Measurements from ENCODE around the gene KCTD5.
"Not testable (repeated sequence)": the region's sequence is repeated elsewhere in the genome, so short reads cannot be mapped to it uniquely, and the experiment has no call there.

KCTD5 gene

DNA sequence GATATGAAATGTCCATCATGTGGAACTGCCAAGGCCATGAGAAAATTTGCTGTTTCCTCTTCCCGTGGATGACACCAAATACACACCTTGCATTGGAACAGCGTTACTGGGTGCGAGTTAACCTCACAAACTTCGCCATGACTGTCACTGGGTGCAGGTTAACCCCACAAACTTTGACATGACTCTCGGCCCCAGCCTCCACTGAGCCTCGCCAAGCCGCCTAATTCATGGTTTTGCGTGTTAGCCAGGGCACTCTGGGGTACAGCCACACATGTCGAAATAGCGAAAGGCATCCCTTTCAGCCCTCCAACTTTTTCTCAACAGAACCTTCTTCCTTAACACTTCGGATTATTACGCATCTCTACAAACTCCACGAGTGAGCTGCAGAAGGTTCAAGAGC lies 10.6 kb upstream of the KCTD5 start:
- CTCF ChIA-PET = no interaction called here
- POLR2A ChIA-PET = no interaction called here
- H3K4me3 ChIP-seq (ENCODE audit: low read depth, low read length) = peak overlapping the region; percentile 36
- no peak for DNase-seq (ENCODE audit: low read depth, low spot score)
- TF ChIP-seq, protein P1, sequence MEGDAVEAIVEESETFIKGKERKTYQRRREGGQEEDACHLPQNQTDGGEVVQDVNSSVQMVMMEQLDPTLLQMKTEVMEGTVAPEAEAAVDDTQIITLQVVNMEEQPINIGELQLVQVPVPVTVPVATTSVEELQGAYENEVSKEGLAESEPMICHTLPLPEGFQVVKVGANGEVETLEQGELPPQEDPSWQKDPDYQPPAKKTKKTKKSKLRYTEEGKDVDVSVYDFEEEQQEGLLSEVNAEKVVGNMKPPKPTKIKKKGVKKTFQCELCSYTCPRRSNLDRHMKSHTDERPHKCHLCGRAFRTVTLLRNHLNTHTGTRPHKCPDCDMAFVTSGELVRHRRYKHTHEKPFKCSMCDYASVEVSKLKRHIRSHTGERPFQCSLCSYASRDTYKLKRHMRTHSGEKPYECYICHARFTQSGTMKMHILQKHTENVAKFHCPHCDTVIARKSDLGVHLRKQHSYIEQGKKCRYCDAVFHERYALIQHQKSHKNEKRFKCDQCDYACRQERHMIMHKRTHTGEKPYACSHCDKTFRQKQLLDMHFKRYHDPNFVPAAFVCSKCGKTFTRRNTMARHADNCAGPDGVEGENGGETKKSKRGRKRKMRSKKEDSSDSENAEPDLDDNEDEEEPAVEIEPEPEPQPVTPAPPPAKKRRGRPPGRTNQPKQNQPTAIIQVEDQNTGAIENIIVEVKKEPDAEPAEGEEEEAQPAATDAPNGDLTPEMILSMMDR (IDR thresholded peaks at IDR 0.05; ENCODE audit: insufficient read depth, low read length, missing control alignments) = no peak

DNA sequence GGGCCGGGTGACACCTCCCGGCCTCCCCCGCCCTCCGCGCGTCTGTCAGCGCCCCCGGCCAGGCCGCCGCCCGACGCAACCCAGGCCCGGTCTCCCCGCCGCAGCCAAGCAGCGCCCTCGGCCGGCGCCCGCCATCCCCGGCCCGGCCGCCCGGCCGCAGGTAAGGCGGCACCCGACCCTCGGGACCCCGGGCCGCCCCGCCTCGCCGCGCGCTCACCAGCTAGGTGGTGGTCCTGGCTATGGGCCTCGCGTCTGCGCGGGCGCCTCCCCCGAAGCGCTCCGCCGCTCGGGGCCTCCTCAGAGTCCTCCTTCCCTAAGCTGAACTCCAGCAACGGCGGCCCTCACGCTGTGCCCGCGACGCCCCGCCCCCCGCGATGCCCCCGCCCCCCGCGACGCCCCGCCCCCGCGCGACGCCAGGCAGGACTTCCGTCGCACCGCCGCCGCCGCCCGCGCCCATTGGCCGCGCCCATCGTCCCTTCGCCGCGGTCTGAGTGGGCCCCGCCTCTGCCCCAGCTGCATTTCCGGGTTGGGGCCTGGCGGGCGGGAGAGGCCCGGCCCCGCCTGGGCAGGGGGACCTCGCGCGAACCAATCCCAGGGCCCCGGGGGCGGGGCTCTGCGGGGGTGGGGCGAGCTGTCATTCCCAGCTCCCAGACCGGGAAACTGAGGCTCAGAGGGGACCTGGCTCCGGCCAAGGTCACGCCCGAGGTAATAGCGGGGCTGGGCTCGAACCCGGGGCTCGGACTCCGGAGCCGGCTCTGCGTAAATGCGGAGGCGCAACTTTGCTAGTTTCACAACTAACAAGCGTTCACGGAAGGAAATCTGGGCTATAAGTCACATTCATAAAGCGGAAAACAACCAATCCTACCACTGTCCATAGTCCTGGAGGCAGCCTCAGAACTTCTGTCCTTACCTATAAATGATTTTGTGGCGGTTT lies 9.0 kb upstream of the KCTD5 start:
- CTCF ChIA-PET = interaction anchor here (0.7 to 0.8 kb wide), 2 partner anchors 11 to 254 kb away, joined by 3 read pairs; no protein-coding TSS in a partner anchor
- TF ChIP-seq, protein P1 (IDR thresholded peaks at IDR 0.05; ENCODE audit: insufficient read depth, low read length, missing control alignments) = no peak
- POLR2A ChIA-PET = interaction anchor here (1.4 kb wide), 1 partner anchor 9 kb away, joined by 15 read pairs; the partner anchor contains the start of gene KCTD5
- peak; percentile 21 for DNase-seq (ENCODE audit: low read depth, low spot score)
- peak overlapping the region; percentile 62 for H3K4me3 ChIP-seq (ENCODE audit: low read depth, low read length)

DNA sequence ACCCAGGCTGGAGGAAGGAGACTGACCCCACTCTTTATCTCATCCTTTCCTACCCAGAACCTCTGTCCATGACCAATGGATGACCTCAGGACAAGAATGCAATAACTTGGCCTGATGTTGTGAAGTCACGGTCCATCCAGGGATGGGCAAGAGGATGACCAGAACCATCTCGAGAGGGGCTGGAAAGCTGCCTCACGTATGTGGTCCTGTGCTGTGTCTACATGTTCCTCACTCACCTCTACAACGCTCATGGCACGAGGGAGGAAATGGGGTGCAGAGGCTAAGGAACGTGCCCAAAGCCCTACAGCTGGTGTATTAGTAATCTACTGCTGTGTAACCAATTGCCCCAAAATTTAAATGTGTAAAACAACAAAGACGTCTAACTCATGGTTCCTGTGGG lies 7.3 kb upstream of the KCTD5 start:
- TF ChIP-seq, protein P1 (IDR thresholded peaks at IDR 0.05; ENCODE audit: insufficient read depth, low read length, missing control alignments) = no peak
- no peak for DNase-seq (ENCODE audit: low read depth, low spot score)
- H3K4me3 ChIP-seq (ENCODE audit: low read depth, low read length) = no peak overlapping the region
- ChIA-PET POLR2A (no interaction called here), CTCF (interaction anchor here (0.5 kb wide), 1 partner anchor 1731 kb away, joined by 4 read pairs; no protein-coding TSS in a partner anchor)

DNA sequence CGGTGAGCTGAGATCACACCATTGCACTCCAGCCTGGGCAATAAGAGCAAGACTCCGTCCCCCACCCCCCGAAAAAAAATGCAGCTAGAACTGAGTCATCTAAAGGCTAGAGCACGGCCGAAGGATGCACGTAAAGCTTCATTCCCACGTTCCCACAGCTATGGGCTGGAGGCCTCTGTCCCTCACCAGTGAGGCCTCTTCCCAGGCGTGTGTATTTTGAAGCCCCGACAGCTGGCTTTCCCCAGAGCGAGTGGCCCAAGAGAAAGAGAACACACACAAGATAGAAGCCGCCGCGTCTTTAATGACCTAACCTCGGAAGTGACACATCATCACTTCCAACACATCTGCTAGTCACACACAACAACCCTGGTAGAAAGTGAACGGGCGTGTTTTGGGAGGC lies 6.6 kb upstream of the KCTD5 start:
- TF ChIP-seq, protein P1 (IDR thresholded peaks at IDR 0.05; ENCODE audit: insufficient read depth, low read length, missing control alignments) = no peak
- DNase-seq (ENCODE audit: low read depth, low spot score) = no peak
- ChIA-PET POLR2A (no interaction called here), CTCF (interaction anchor here (0.5 kb wide), 1 partner anchor 1730 kb away, joined by 4 read pairs; no protein-coding TSS in a partner anchor)
- no peak overlapping the region for H3K4me3 ChIP-seq (ENCODE audit: low read depth, low read length)

DNA sequence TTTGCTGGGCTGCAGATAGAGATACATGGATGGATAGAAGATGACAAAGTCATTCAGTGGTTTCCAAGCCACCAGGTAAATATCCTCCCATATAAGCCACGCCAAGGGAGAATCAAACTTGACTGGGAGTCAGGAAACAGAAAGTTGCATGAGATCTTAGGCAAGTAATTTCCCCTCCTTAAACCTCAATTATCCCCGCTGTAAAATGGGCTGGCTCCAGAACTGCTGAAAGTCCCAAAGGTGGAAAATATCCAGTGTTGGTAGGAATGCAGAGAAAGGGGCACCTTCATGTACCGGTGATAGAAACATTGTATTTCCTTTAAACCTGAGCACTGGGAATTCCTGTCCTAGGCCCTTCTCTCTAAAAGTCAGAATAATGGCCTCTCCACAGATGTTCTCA lies 5.4 kb upstream of the KCTD5 start:
- CTCF ChIA-PET, POLR2A ChIA-PET: not testable (repeated sequence)

DNA sequence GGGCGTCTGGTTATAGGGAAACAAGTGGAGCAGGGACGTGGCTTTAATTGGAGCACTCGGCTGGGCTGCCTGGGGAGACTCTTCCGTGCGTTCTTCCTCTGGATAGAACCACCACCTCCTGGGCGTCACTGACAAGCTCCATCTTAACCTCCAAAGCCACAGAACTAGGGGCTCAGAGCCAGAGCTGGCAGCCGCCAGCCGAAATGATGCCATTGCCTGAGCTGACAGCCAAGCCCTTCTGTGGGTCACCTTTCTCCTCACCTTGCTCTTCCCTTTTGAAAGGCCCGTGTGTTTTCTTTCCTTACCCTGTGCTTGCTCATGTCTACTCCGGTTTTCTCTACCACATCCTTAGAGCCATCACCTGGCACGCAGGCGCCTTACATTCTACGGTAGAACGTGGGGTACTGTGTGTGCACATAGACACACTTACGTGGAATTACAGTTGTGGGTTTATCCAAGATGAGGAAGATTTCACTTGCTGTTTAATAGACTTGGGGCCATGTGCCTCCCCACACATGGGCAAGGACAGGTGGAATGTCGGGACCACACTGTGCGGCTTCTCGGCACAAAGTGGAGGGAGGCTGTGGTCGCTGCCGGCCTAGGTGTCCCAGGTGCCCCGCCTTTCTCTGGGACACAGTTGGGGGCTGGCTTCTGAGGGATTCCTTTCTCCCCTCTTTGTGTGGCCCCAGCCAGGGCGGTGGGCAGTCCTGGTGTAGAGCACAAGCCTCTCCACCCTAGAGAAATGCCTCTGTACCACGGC lies 3.9 kb upstream of the KCTD5 start:
- POLR2A ChIA-PET; CTCF ChIA-PET; H3K4me3 ChIP-seq (ENCODE audit: low read depth, low read length); DNase-seq (ENCODE audit: low read depth, low spot score): not testable (repeated sequence)

More for the DNA sequence above, 5.4 kb upstream of the KCTD5 start:
- H3K4me3 ChIP-seq (ENCODE audit: low read depth, low read length); DNase-seq (ENCODE audit: low read depth, low spot score): not testable (repeated sequence)

DNA sequence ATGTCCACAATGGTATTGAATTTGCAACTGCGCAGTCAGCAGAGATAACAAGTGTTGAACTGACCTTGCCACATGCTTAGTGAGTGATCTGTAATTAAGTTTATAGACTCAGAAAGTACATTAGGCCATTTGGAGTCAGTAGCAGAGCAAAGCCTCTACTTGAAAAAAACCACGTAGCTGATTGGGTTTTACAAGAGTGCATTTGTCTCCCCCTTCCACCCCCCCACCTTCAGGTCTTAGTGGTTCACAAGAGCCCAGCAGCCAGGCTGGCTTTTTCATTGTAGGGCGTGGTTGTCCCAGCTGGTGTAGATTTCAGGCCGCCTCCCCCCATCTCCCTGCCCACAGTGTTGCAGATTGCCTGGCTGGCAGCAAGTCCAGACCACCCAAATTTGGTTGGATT lies 2.4 kb upstream of the KCTD5 start:
- POLR2A ChIA-PET; CTCF ChIA-PET; H3K4me3 ChIP-seq (ENCODE audit: low read depth, low read length); DNase-seq (ENCODE audit: low read depth, low spot score): not testable (repeated sequence)

DNA sequence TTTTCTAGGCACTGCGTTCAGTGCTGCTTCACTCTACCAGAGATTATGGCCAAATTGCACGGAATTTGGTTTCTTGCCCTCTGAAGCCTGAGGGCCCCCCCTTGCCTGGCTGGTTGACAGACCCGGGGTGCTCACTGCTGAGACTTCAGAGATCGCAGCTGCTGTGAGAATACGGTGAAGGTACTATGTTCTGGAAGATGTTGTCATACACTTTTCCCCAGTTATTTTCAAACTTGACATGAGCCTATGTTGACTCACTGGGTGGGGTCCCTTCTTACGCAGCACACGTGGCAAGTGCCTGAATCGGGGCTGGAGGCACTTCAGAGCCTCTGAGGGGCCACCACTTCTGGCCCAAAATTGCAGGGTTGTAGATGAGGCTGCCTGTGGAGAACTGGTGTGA lies 2.0 kb upstream of the KCTD5 start:
- POLR2A ChIA-PET = not testable (repeated sequence)

DNA sequence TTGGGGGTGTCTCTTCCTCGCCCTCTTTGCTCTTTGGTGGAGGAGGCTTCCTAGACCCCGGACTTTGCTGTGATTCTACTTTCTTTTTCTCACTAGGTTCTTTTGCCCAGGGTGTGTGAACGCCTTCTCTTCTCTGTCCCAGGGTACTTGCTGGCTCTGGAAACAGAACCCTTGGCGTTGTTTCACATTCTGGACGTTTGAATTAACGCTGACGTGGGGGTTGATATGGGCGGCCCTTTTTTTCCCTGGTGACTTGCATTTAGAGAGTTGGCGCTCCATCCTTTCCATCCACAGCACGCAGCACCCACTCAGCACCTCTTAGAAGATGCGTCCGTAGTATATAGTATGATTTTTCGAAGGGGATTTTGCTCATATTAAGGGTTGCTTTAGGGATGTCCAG lies 718 bp downstream of the KCTD5 start:
- H3K4me3 ChIP-seq (ENCODE audit: low read depth, low read length) = peak overlapping the region; percentile 89
- DNase-seq (ENCODE audit: low read depth, low spot score); CTCF ChIA-PET: not testable (repeated sequence)
- POLR2A ChIA-PET = interaction anchor here (0.7 to 1.4 kb wide), 5 partner anchors 9 to 20 kb away, joined by 3 to 15 read pairs (median 5); no protein-coding TSS in a partner anchor

More for the DNA sequence above, 2.0 kb upstream of the KCTD5 start:
- CTCF ChIA-PET; DNase-seq (ENCODE audit: low read depth, low spot score); H3K4me3 ChIP-seq (ENCODE audit: low read depth, low read length): not testable (repeated sequence)

DNA sequence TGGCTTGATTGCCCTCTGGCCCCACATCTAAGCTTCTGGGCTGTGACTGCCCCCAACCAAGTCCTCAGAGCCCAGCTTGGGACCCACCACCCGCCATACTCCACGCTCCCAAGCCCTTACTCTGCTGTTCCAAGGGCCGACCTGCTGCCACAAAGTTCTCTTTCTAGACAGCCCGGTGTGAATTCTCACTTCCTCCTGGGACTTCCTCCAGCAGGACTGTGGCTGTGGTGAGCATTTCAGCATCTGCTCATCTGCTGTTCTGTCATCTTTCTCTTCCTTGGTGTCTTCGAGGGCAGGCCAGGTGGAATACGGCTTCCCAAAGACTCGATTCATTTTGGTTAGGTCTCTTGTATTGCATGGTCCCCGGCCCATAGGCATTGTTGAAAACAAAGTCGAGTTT lies 3.8 kb downstream of the KCTD5 start:
- POLR2A ChIA-PET; DNase-seq (ENCODE audit: low read depth, low spot score); CTCF ChIA-PET; H3K4me3 ChIP-seq (ENCODE audit: low read depth, low read length): not testable (repeated sequence)

Measured in AG04449 (cell line).